ENCODE results near the gene NLK. TPM values are rescaled to one million over a fixed set of nuclear protein-coding genes. Genes with fewer than 3 reads are reported as not detected.

Gene NLK
- total RNA-seq, 1 experiment from 2014 or later = 31.8 TPM

DNA sequence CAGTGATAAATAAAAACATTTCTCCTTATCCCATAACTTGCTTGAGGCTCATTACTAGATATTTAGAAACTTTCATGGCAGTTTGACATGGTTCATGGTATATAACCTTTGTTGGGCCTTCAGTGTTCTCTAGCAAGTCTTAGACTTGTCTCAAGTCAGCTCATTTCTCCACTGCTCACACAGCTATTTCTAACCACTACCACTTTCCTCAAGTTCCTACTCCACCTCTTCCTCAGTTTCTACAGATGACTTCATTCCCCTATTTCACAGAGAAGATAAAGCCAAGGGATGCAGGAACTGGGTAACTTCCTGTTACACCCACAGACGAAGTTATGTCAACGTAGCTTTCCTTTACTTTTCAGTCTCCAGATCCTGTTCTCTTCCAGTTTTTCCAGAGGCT lies 23.2 kb downstream of the NLK start:
- Histone ChIP-seq H3K79me2 (ENCODE audit: insufficient read depth, low read length) (peaks cover 10% of the 10 kb centered on the region; the same call in 1 of the 2 replicates), H3K23ac (ENCODE audit: insufficient read length, low read depth, low read length) (no peak overlapping the region), H2BK12ac (ENCODE audit: insufficient read length, low read depth, low read length) (no peak overlapping the region), H4K91ac (ENCODE audit: insufficient read length, low read depth, low read length) (no peak overlapping the region), H3K4me2 (ENCODE audit: insufficient read depth, insufficient read length, low read length) (no peak overlapping the region), H3K27ac (ENCODE audit: insufficient read length, low read depth, low read length) (no peak overlapping the region), H3T11ph (ENCODE audit: low read length) (no peak overlapping the region), H3K14ac (ENCODE audit: insufficient read depth, low read length) (no peak overlapping the region), H2BK15ac (ENCODE audit: low read depth, low read length) (no peak overlapping the region), H2BK20ac (ENCODE audit: low read depth, low read length, poor library complexity, severe bottlenecking) (no peak overlapping the region), H2BK5ac (ENCODE audit: insufficient read length, low read length) (no peak overlapping the region), H3K79me1 (ENCODE audit: insufficient read depth, low read depth, low read length, poor library complexity, severe bottlenecking) (peaks cover 7% of the 10 kb centered on the region), H4K5ac (ENCODE audit: insufficient read length, low read depth, low read length) (no peak overlapping the region), H3K9ac (ENCODE audit: extremely low read depth, insufficient read length, low read length) (no peak overlapping the region), H3K4me1 (ENCODE audit: insufficient read depth, low read length) (peaks cover 3% of the 10 kb centered on the region; the same call in 1 of the 2 replicates), H4K8ac (replicated peaks; ENCODE audit: insufficient read length, low read depth, low read length) (no peak overlapping the region), H3K4ac (ENCODE audit: low read depth, low read length) (no peak overlapping the region), H3K23me2 (ENCODE audit: insufficient read length, low read depth, low read length, poor library complexity, severe bottlenecking) (no peaks in the 10 kb centered on the region), H2AFZ (ENCODE audit: low read length) (no peak overlapping the region), H3K27me3 (ENCODE audit: insufficient read depth, low read length) (no peaks in the 10 kb centered on the region), H3K9me3 (ENCODE audit: control insufficient read depth, low read depth, low read length) (no peaks in the 10 kb centered on the region), H2BK120ac (ENCODE audit: low read depth, low read length, poor library complexity, severe bottlenecking) (no peak overlapping the region), H3K56ac (ENCODE audit: insufficient read length, low read depth, low read length) (no peak overlapping the region), H3K18ac (ENCODE audit: insufficient read length, low read depth, low read length) (no peak overlapping the region), H4K20me1 (ENCODE audit: control insufficient read depth, insufficient read depth, insufficient read length) (no peaks in the 10 kb centered on the region), H2AK5ac (ENCODE audit: insufficient read length, low read length) (no peak overlapping the region)
- H3K27me3 Mint-ChIP-seq (ENCODE audit: low read depth) = no peaks in the 10 kb centered on the region
- no peak for DNase-seq
- H3K4me3 Mint-ChIP-seq = no peak overlapping the region
- peaks cover 10 to 12% of the 10 kb centered on the region in 2 experiments for H3K4me1 Mint-ChIP-seq
- TF ChIP-seq, protein P1, sequence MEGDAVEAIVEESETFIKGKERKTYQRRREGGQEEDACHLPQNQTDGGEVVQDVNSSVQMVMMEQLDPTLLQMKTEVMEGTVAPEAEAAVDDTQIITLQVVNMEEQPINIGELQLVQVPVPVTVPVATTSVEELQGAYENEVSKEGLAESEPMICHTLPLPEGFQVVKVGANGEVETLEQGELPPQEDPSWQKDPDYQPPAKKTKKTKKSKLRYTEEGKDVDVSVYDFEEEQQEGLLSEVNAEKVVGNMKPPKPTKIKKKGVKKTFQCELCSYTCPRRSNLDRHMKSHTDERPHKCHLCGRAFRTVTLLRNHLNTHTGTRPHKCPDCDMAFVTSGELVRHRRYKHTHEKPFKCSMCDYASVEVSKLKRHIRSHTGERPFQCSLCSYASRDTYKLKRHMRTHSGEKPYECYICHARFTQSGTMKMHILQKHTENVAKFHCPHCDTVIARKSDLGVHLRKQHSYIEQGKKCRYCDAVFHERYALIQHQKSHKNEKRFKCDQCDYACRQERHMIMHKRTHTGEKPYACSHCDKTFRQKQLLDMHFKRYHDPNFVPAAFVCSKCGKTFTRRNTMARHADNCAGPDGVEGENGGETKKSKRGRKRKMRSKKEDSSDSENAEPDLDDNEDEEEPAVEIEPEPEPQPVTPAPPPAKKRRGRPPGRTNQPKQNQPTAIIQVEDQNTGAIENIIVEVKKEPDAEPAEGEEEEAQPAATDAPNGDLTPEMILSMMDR (conservative IDR thresholded peaks at IDR 0.05) = no peak
- no CpG with 5 or more reads among the region's 2 CpGs for WGBS (ENCODE audit: extremely low coverage, insufficient read length, low lambda C conversion rate)
- peaks cover under 1% of the 10 kb centered on the region in 2 experiments; a peak in 3 of 5 replicates for H3K9me3 Mint-ChIP-seq
- H3K36me3 Mint-ChIP-seq (ENCODE audit: insufficient read depth in 1 of 3, low read depth in 3 of 3) = peaks cover 1 to 10% (median 4%) of the 10 kb centered on the region in 3 experiments; a peak in 6 of 7 replicates
- peak overlapping the region in 1 of 3 experiments; percentile 4; a peak in 2 of 7 replicates for H3K27ac Mint-ChIP-seq

Measured in H9 (cell line).